Osteoblast (primary cell): ENCODE results near the gene ZEB2. TPM values are rescaled to one million over a fixed set of nuclear protein-coding genes. Genes with fewer than 3 reads are reported as not detected.

ENCODE experiments used
- DNase-seq: peaks from one replicate; pipeline ENCODE4 v3.0.0; 2011; ENCODE audit warnings: low spot score, mixed read lengths; ENCODE audit not compliant: insufficient read length; ENCODE audit errors: missing footprints
- H2AFZ ChIP-seq: 2 replicates; pipeline ENCODE4 v1.6.0; 2011; ENCODE audit warnings: mild to moderate bottlenecking, low read length
- H3K27ac ChIP-seq: 2 replicates; pipeline ENCODE4 v1.5.1; 2011; ENCODE audit warnings: mild to moderate bottlenecking, low read depth, low read length, moderate library complexity
- H3K27me3 ChIP-seq: 2 replicates; pipeline ENCODE4 v1.6.0; 2012; ENCODE audit warnings: mild to moderate bottlenecking, control low read depth, inconsistent platforms, low read length, moderate library complexity; ENCODE audit not compliant: insufficient read depth
- H3K36me3 ChIP-seq: 2 replicates; pipeline ENCODE4 v1.5.1; 2011; ENCODE audit warnings: mild to moderate bottlenecking, low read length, control low read depth, moderate library complexity; ENCODE audit not compliant: insufficient read depth
- H3K4me1 ChIP-seq: 2 replicates; pipeline ENCODE4 v1.5.1; 2011; ENCODE audit warnings: mild to moderate bottlenecking, low read length, control low read depth, moderate library complexity; ENCODE audit not compliant: insufficient read depth
- H3K4me2 ChIP-seq: 2 replicates; pipeline ENCODE4 v1.6.0; 2011; ENCODE audit warnings: mild to moderate bottlenecking, low read length; ENCODE audit not compliant: insufficient read depth
- H3K4me3 ChIP-seq: fragments of 200-600 bp; sonication (generic); 3 replicates; pipeline ENCODE4 v1.5.1; 2012; ENCODE audit warnings: mild to moderate bottlenecking, low read length, inconsistent platforms; ENCODE audit not compliant: insufficient read depth
- H3K79me2 ChIP-seq: 2 replicates; pipeline ENCODE4 v1.6.0; 2012; ENCODE audit warnings: mild to moderate bottlenecking, low read length, control low read depth, inconsistent platforms; ENCODE audit not compliant: insufficient read depth
- H3K9me3 ChIP-seq: 2 replicates; pipeline ENCODE4 v1.5.1; 2011; ENCODE audit warnings: low read depth, low read length, control low read depth
- H4K20me1 ChIP-seq: 2 replicates; pipeline ENCODE4 v1.6.0; 2012; ENCODE audit warnings: mild to moderate bottlenecking, low read length, control low read depth; ENCODE audit not compliant: insufficient read depth
- total RNA-seq: library from RNA; depleted of rRNA; stranded (reverse); fragments of >200 nt; gene quantifications from 2 replicates; pipeline ENCODE4 v1.2.3, GENCODE V29; 2012
- TF ChIP-seq, protein P1 (sequence below): IDR thresholded peaks from 2 replicates; pipeline ENCODE4 v1.5.1; 2011; ENCODE audit warnings: mild to moderate bottlenecking, low read depth, low read length, moderate library complexity; ENCODE audit errors: extremely low read depth

The ZEB2 gene
- total RNA-seq, 1 donor, result 119 TPM

DNA sequence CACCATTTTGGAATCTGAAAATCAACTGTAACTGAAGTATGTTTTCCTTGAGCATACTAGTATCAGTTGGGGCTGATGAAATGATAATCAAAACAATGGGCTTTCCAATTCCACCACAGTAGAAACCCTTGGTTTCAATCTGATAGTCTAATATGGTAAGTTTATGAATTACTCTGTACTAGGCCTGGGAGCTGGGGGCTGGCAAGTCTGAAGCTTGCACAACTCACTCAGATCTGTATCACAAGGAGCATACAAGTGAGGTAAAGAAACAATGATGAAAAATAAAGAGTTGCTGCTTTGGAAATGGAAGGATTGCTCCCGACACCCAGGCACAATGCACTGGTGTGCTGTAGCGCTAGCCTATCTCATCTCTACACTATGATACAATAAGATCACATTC lies 19.4 kb downstream of the ZEB2 start:
- Histone ChIP-seq H3K79me2 (peaks cover 97% of the 10 kb centered on the region), H4K20me1 (peaks cover 24% of the 10 kb centered on the region), H3K4me2 (no peak overlapping the region), H3K4me3 (no peak overlapping the region), H3K36me3 (peaks cover 25% of the 10 kb centered on the region), H2AFZ (no peak overlapping the region), H3K27me3 (no peaks in the 10 kb centered on the region), H3K9me3 (no peaks in the 10 kb centered on the region), H3K27ac (no peak overlapping the region), H3K4me1 (peaks cover 48% of the 10 kb centered on the region)
- TF ChIP-seq, protein P1, sequence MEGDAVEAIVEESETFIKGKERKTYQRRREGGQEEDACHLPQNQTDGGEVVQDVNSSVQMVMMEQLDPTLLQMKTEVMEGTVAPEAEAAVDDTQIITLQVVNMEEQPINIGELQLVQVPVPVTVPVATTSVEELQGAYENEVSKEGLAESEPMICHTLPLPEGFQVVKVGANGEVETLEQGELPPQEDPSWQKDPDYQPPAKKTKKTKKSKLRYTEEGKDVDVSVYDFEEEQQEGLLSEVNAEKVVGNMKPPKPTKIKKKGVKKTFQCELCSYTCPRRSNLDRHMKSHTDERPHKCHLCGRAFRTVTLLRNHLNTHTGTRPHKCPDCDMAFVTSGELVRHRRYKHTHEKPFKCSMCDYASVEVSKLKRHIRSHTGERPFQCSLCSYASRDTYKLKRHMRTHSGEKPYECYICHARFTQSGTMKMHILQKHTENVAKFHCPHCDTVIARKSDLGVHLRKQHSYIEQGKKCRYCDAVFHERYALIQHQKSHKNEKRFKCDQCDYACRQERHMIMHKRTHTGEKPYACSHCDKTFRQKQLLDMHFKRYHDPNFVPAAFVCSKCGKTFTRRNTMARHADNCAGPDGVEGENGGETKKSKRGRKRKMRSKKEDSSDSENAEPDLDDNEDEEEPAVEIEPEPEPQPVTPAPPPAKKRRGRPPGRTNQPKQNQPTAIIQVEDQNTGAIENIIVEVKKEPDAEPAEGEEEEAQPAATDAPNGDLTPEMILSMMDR, result no peak
- DNase-seq, result no peak

DNA sequence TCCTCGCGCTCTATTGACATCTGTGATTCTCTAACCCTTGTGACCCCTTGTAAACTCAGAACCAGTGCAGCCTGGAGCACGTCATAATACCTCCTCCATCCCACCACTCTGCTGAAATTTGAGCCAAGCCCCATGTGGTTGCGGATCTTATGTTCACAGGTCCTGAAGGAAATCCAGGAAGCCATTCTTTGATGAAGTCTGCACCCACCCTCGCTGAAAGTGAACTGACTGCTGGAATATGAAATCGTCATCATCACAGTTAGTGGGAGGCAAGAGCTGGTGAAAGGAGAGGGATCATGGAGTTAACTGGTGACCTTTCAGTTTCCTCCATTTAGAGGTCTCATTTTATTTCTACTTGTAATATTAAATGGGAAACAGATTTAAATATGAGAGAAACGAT lies 21.6 kb downstream of the ZEB2 start:
- H3K79me2 ChIP-seq, result peaks cover 93% of the 10 kb centered on the region
- no peak overlapping the region for H3K4me2 ChIP-seq

DNA sequence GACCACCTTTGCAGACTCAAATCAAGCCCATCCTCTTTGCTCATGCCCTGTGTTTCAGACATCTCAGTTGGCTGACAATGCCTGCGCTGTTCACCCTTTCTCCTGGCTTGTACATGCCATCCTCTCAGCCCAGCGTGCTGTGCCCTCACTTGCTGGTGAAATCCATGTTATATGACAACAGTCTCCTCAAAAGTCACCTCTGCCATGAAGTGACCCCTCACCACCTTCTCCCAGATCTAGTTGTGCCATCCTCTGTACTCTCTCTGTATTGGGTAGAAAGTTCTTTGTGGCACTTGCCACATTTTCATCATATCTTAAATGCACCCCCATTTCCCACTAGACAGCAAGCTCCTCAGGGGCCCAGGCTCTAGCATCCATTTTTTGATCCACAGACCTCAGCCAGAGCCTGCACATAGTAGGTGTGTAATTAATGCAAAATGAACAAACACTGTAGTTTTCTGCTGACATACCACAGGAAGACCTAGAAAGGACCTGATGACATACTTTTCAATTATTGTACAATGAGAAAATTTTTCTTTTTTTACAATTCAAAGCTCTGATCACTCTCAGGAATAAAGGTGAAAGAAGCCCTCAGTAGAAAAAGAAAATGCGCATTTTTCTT lies 22.8 kb downstream of the ZEB2 start:
- Histone ChIP-seq H3K79me2 (peaks cover 93% of the 10 kb centered on the region), H3K36me3 (peaks cover 24% of the 10 kb centered on the region), H3K27ac (no peak overlapping the region), H3K4me1 (peaks cover 27% of the 10 kb centered on the region), H3K27me3 (no peaks in the 10 kb centered on the region), H3K4me3 (no peak overlapping the region), H3K4me2 (no peak overlapping the region), H3K9me3 (no peaks in the 10 kb centered on the region), H2AFZ (no peak overlapping the region), H4K20me1 (peaks cover 17% of the 10 kb centered on the region)
- DNase-seq, result no peak
- TF ChIP-seq, protein P1, result no peak

More for the DNA sequence above, 21.6 kb downstream of the ZEB2 start:
- Histone ChIP-seq H3K27me3 (no peaks in the 10 kb centered on the region), H2AFZ (no peak overlapping the region), H3K36me3 (peaks cover 23% of the 10 kb centered on the region), H3K4me3 (no peak overlapping the region), H3K4me1 (peaks cover 29% of the 10 kb centered on the region), H4K20me1 (peaks cover 17% of the 10 kb centered on the region), H3K9me3 (no peaks in the 10 kb centered on the region), H3K27ac (no peak overlapping the region)
- TF ChIP-seq, protein P1, result no peak
- DNase-seq, result no peak

DNA sequence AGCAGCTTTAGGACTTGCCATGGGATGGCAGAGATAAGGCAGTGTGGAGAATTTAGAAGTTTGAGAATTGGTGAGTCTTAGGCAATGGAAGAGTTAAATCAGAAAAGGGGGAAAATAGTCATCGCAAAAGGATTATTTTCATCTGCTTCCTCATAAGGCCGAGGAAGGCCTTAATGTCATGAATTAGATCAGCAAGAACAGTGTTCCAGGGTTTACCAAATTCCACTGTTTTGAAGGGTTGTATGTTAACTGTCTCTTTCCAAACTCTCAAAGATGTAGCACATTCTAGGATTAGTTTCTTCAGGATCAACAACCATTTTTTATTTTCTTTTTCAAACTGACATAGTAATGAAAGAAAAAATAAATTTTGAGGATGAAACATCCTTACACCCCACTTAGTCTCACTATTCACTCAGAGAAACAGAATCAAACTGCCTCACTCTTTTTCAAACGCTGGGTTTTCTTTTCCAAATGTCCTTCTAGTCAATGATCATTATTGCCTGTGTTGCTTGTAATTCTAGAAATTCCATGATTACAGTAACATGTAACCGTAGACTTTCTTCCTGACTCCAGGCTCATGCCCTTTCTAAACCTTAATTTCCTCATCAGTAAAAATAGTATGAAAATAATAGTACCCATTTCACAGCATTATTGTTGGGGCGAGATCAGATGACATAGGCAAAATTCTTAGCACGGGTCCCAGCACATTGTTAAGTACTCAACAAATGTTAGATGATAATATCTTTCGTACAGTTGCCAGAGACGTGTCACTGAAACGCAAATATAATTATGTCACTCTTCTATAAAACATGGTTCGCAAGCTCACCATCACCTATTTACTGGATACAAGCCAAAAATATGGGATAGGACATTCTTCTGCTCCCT lies 23.6 kb downstream of the ZEB2 start:
- Histone ChIP-seq H3K4me2 (peak overlapping the region; percentile 1), H3K36me3 (peaks cover 24% of the 10 kb centered on the region), H3K9me3 (no peaks in the 10 kb centered on the region), H3K4me3 (no peak overlapping the region), H2AFZ (no peak overlapping the region), H3K79me2 (peaks cover 93% of the 10 kb centered on the region), H3K27me3 (no peaks in the 10 kb centered on the region), H3K4me1 (peaks cover 21% of the 10 kb centered on the region), H3K27ac (peak overlapping the region; percentile 34), H4K20me1 (peaks cover 14% of the 10 kb centered on the region)
- TF ChIP-seq, protein P1, result no peak
- no peak for DNase-seq
